Measurements from ENCODE around the gene POLR2C. TPM values are rescaled to one million over a fixed set of nuclear protein-coding genes. Genes with fewer than 3 reads are reported as not detected.

POLR2C gene
- total RNA-seq, 1 experiment from 2014 or later = 85.6 TPM

DNA sequence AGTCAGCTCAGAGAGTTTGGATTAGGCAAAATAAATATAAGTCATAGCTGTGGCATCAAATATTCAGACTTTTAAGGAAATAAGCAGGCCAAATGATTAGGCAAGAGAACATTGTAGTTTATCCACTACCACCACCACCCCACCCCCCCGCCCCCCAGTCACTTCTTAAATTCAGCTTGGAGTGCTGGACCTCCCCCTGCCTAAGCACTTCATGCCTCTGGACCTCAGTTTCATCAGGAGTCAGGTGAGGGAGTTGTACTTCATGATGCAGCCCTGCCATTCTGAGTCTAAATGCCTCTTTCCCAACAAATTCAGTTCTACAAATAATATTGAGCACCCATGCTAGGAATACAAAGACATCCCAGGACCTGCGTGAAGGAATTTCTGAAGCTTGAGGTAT lies 2.0 kb downstream of the POLR2C start:
- WGBS (ENCODE audit: extremely low coverage, insufficient read length, low lambda C conversion rate) = no CpG with 5 or more reads among the region's 2 CpGs
- H2BK5ac ChIP-seq (ENCODE audit: insufficient read length, low read length) = no peak overlapping the region
- no peaks in the 10 kb centered on the region for H3K9me3 ChIP-seq (ENCODE audit: control insufficient read depth, low read depth, low read length)
- H2BK20ac ChIP-seq (ENCODE audit: low read depth, low read length, poor library complexity, severe bottlenecking) = no peak overlapping the region
- no peak overlapping the region for H2BK15ac ChIP-seq (ENCODE audit: low read depth, low read length)
- H2BK120ac ChIP-seq (ENCODE audit: low read depth, low read length, poor library complexity, severe bottlenecking) = no peak overlapping the region
- H3K4me1 Mint-ChIP-seq = peaks cover 3 to 6% of the 10 kb centered on the region in 2 experiments
- H3K14ac ChIP-seq (ENCODE audit: insufficient read depth, low read length) = no peak overlapping the region
- H2AFZ ChIP-seq (ENCODE audit: low read length) = no peak overlapping the region
- H3K27ac Mint-ChIP-seq = no peak overlapping the region
- no peak for DNase-seq
- H3K9me3 Mint-ChIP-seq = no peaks in the 10 kb centered on the region
- peaks cover 7% of the 10 kb centered on the region; the same call in 1 of the 2 replicates for H3K79me2 ChIP-seq (ENCODE audit: insufficient read depth, low read length)
- H4K20me1 ChIP-seq (ENCODE audit: control insufficient read depth, insufficient read depth, insufficient read length) = no peaks in the 10 kb centered on the region
- no peak overlapping the region for H4K91ac ChIP-seq (ENCODE audit: insufficient read length, low read depth, low read length)
- H3K23me2 ChIP-seq (ENCODE audit: insufficient read length, low read depth, low read length, poor library complexity, severe bottlenecking) = peaks cover 4% of the 10 kb centered on the region
- no peak overlapping the region for H3K9ac ChIP-seq (ENCODE audit: extremely low read depth, insufficient read length, low read length)
- H4K8ac ChIP-seq (replicated peaks; ENCODE audit: insufficient read length, low read depth, low read length) = no peak overlapping the region
- H3K18ac ChIP-seq (ENCODE audit: insufficient read length, low read depth, low read length) = no peak overlapping the region
- H3K23ac ChIP-seq (ENCODE audit: insufficient read length, low read depth, low read length) = no peak overlapping the region
- no peak overlapping the region for H3K4me2 ChIP-seq (ENCODE audit: insufficient read depth, insufficient read length, low read length)
- H2BK12ac ChIP-seq (ENCODE audit: insufficient read length, low read depth, low read length) = no peak overlapping the region
- H3K4ac ChIP-seq (ENCODE audit: low read depth, low read length) = no peak overlapping the region
- no peaks in the 10 kb centered on the region for H3K79me1 ChIP-seq (ENCODE audit: insufficient read depth, low read depth, low read length, poor library complexity, severe bottlenecking)
- H2AK5ac ChIP-seq (ENCODE audit: insufficient read length, low read length) = no peak overlapping the region
- H3K56ac ChIP-seq (ENCODE audit: insufficient read length, low read depth, low read length) = no peak overlapping the region
- no peak overlapping the region for H3T11ph ChIP-seq (ENCODE audit: low read length)
- peaks cover 27 to 80% (median 63%) of the 10 kb centered on the region in 3 experiments; a peak in 6 of 7 replicates for H3K36me3 Mint-ChIP-seq (ENCODE audit: insufficient read depth in 1 of 3, low read depth in 3 of 3)
- no peak overlapping the region for H3K4me3 Mint-ChIP-seq
- no peak overlapping the region for H3K27ac ChIP-seq (ENCODE audit: insufficient read length, low read depth, low read length)
- TF ChIP-seq, protein P1, sequence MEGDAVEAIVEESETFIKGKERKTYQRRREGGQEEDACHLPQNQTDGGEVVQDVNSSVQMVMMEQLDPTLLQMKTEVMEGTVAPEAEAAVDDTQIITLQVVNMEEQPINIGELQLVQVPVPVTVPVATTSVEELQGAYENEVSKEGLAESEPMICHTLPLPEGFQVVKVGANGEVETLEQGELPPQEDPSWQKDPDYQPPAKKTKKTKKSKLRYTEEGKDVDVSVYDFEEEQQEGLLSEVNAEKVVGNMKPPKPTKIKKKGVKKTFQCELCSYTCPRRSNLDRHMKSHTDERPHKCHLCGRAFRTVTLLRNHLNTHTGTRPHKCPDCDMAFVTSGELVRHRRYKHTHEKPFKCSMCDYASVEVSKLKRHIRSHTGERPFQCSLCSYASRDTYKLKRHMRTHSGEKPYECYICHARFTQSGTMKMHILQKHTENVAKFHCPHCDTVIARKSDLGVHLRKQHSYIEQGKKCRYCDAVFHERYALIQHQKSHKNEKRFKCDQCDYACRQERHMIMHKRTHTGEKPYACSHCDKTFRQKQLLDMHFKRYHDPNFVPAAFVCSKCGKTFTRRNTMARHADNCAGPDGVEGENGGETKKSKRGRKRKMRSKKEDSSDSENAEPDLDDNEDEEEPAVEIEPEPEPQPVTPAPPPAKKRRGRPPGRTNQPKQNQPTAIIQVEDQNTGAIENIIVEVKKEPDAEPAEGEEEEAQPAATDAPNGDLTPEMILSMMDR (conservative IDR thresholded peaks at IDR 0.05) = no peak
- no peaks in the 10 kb centered on the region for H3K4me1 ChIP-seq (ENCODE audit: insufficient read depth, low read length)
- no peaks in the 10 kb centered on the region for H3K27me3 Mint-ChIP-seq (ENCODE audit: low read depth)
- H3K27me3 ChIP-seq (ENCODE audit: insufficient read depth, low read length) = no peaks in the 10 kb centered on the region
- H4K5ac ChIP-seq (ENCODE audit: insufficient read length, low read depth, low read length) = no peak overlapping the region

Measured in H9 (cell line).